GM12878 (cell line): ENCODE data around the gene NTN1. TPM values are rescaled to one million over a fixed set of nuclear protein-coding genes. Genes with fewer than 3 reads are reported as not detected.

ENCODE experiments used
- ATAC-seq: fragments of 200-7000 bp; cut with Tn5 transposase; 3 replicates; pipeline ENCODE4 v1.9.1; 2020; ENCODE audit warnings: mild to moderate bottlenecking, moderate library complexity
- BruUV-seq: library from RNA; stranded (reverse); fragments of 400-500 nt; replicated peaks from 2 replicates; lab custom pipeline; 2021; lab: Mats Ljungman, UMichigan
- CTCF ChIA-PET: fragments of 300-600 bp; sonication (Branson Sonifier 250); formaldehyde crosslinking; extraction: SDS; loops from one replicate; lab custom pipeline; 2021; ENCODE audit warnings: inconsistent platforms; lab: Yijun Ruan, JAX
- POLR2A ChIA-PET: fragments of 350-600 bp; formaldehyde crosslinking; extraction: SDS; loops from one replicate; lab custom pipeline; 2021; ENCODE audit warnings: inconsistent platforms; lab: Charles Lee
- RAD21 ChIA-PET: fragments of 300-600 bp; sonication (Branson Sonifier 250); formaldehyde crosslinking; loops from one replicate; lab custom pipeline; 2023; ENCODE audit warnings: antibody characterized with exemption; ENCODE audit not compliant: unreplicated experiment; lab: Charles Lee
- SMC1A ChIA-PET: fragments of 300-600 bp; sonication (Branson Sonifier 250); formaldehyde crosslinking; loops from one replicate; lab custom pipeline; 2023; ENCODE audit not compliant: unreplicated experiment, uncharacterized antibody; lab: Charles Lee
- DNase-seq: peaks from one replicate; pipeline ENCODE4 v3.0.0-alpha.2; 2011; ENCODE audit warnings: low read depth, low spot score
- FAIRE-seq: peaks from 3 replicates; lab custom pipeline; 2011; peaks lifted over from hg19 to GRCh38; lab: Jason Lieb, UNC
- H2AFZ ChIP-seq: 2 replicates; pipeline ENCODE4 v1.6.0; 2011; ENCODE audit warnings: low read depth, low read length, control low read depth; ENCODE audit not compliant: control insufficient read depth
- H3K27ac ChIP-seq: 2 replicates; pipeline ENCODE4 v1.5.1; 2011; ENCODE audit warnings: control low read depth; ENCODE audit not compliant: control insufficient read depth, insufficient read depth
- H3K27me3 ChIP-seq, 2 experiments: replicated peaks in 1 of 2; 2 replicates each; pipeline versions ENCODE4 v1.6.0 to v1.6.1; 2011; ENCODE audit warnings: low read length in 1 of 2; ENCODE audit not compliant: control insufficient read depth in 2 of 2, insufficient read depth in 2 of 2
- H3K36me3 ChIP-seq, 2 experiments: 2 replicates each; pipeline ENCODE4 v1.5.1; 2011; ENCODE audit warnings: low read length in 1 of 2; ENCODE audit not compliant: control insufficient read depth in 2 of 2, insufficient read depth in 2 of 2
- H3K4me1 ChIP-seq: 2 replicates; pipeline ENCODE4 v1.6.1; 2011; ENCODE audit warnings: mild to moderate bottlenecking, low read length, moderate library complexity, mixed read lengths; ENCODE audit not compliant: control insufficient read depth, insufficient read depth
- H3K4me2 ChIP-seq: 2 replicates; pipeline ENCODE4 v1.6.0; 2011; ENCODE audit warnings: control low read depth; ENCODE audit not compliant: control insufficient read depth, insufficient read depth
- H3K4me3 ChIP-seq: fragments of 200-600 bp; sonication (generic); 2 replicates; pipeline ENCODE4 v1.5.1; 2016
- H3K79me2 ChIP-seq: 2 replicates; pipeline ENCODE4 v1.6.0; 2011; ENCODE audit warnings: low read length; ENCODE audit not compliant: control insufficient read depth, insufficient read depth
- H3K9ac ChIP-seq: 2 replicates; pipeline ENCODE4 v1.8.0; 2011; ENCODE audit warnings: low read length, control low read depth, mixed read lengths; ENCODE audit not compliant: control insufficient read depth, insufficient read depth
- H3K9me3 ChIP-seq: replicated peaks from 3 replicates; pipeline ENCODE4 v1.5.1; 2011; ENCODE audit warnings: mild to moderate bottlenecking, low read length; ENCODE audit not compliant: control insufficient read depth, insufficient read depth
- H4K20me1 ChIP-seq: 2 replicates; pipeline ENCODE4 v1.6.0; 2011; ENCODE audit not compliant: control insufficient read depth, insufficient read depth
- CUX1 ChIP-seq: IDR thresholded peaks from 2 replicates; pipeline ENCODE4 v1.6.1; 2012; ENCODE audit warnings: improper control_type of control experiment, low read depth, low read length; ENCODE audit not compliant: insufficient replicate concordance
- IKZF2 ChIP-seq, 2 experiments: fragments of 450-650 bp; IDR thresholded peaks; 2 replicates each; pipeline ENCODE4 v1.6.1; 2017; ENCODE audit warnings: mild to moderate bottlenecking in 2 of 2, moderate library complexity in 2 of 2
- REST ChIP-seq: IDR thresholded peaks from 2 replicates; pipeline ENCODE4 v1.6.1; 2012; ENCODE audit warnings: mild to moderate bottlenecking, low read depth, low read length
- RFX5 ChIP-seq: IDR thresholded peaks from 2 replicates; pipeline ENCODE4 v1.6.1; 2011; ENCODE audit warnings: low read depth, low read length, improper control_type of control experiment
- SIN3A ChIP-seq: IDR thresholded peaks from 2 replicates; pipeline ENCODE4 v1.6.1; 2012; ENCODE audit warnings: low read depth, low read length, improper control_type of control experiment
- ZNF687 ChIP-seq: fragments of 450-650 bp; IDR thresholded peaks from 2 replicates; pipeline ENCODE4 v1.6.1; 2017; ENCODE audit warnings: mild to moderate bottlenecking, moderate library complexity
- WGBS: methylation state at CpG from one replicate; pipeline ENCODE4 v1.1.6; 2016; ENCODE audit warnings: low lambda C conversion rate; ENCODE audit not compliant: insufficient replicate concordance, insufficient coverage; ENCODE audit errors: missing lambda C conversion rate; 5-methylcytosine and 5-hydroxymethylcytosine counted together
- in situ Hi-C: fragments of 300-500 bp; cut with MboI; formaldehyde crosslinking; loops from 9 replicates; pipeline ENCODE4 v1.14.3; 2018; ENCODE audit warnings: mixed read lengths
- intact Hi-C: fragments of 100-400 bp; cut with micrococcal nuclease; formaldehyde crosslinking; loops from one replicate; pipeline ENCODE4 v1.14.2; 2022; ENCODE audit not compliant: unreplicated experiment
- polyA plus RNA-seq, 11 experiments: library from polyadenylated mRNA; depleted of rRNA in 4 of 11; unstranded in 6 of 11; stranded (reverse) in 5 of 11; fragments of >200 nt; fragmentation: Nextera tagmentation in 4 of 11; fragmentation: Illumina TruSeq in 1 of 11; extraction: Ambion mirVana in 4 of 11; extraction: Trizol in 1 of 11; gene quantifications; 1 replicate in 1 of 11; 2 replicates in 10 of 11; pipeline versions ENCODE4 v1.2.1 to v1.2.3, GENCODE V29; 2011 to 2016; ENCODE audit warnings: inconsistent platforms in 2 of 11, missing spikeins in 2 of 11, low read depth in 1 of 11
- total RNA-seq, 4 experiments: library from RNA; depleted of rRNA in 3 of 4; stranded (reverse); fragments of >200 nt in 3 of 4; fragmentation: Illumina TruSeq in 1 of 4; extraction: Trizol in 1 of 4; gene quantifications; 2 replicates each; pipeline versions ENCODE4 v1.2.1 to v1.2.3, GENCODE V29; 2013 to 2021

NTN1 gene
- total and polyA plus RNA-seq, 10 of the 15 experiments (the other 5 are each of a cell fraction or from before 2014, with no cell fraction given) = 0.02 to 0.89 (median 0.35) TPM

GRCh38 chr17:9229160-9229825 is 208.0 kb downstream of the NTN1 start:
- H3K9me3 ChIP-seq = no peaks in the 10 kb centered on the region; the same call in 2 of the 3 replicates
- POLR2A ChIA-PET = interaction anchor here (0.5 kb wide), 1 partner anchor 217 kb away, joined by 3 read pairs; no protein-coding TSS in a partner anchor
- TF ChIP-seq RFX5 (no peak), IKZF2 (IDR thresholded peaks at IDR 0.05) (no peak), REST (no peak), SIN3A (no peak), CUX1 (no peak), ZNF687 (no peak)
- FAIRE-seq (no peak), ATAC-seq (no peak), DNase-seq (no peak)
- WGBS = 58% methylated on average over 20 of the region's 20 CpGs
- no peak overlapping the region for H3K4me2 ChIP-seq
- SMC1A ChIA-PET = no interaction called here
- H3K4me3 ChIP-seq = no peak overlapping the region
- in situ Hi-C loops = no loop called here
- no peaks in the 10 kb centered on the region for H3K36me3 ChIP-seq
- 0 out of 2 replicates have a peak, but pooled peaks cover 2% of the 10 kb centered on the region for H4K20me1 ChIP-seq
- no peak overlapping the region for H3K27ac ChIP-seq
- peaks cover 0 to 6% of the 10 kb centered on the region in 2 experiments; a peak in 1 of 4 replicates for H3K27me3 ChIP-seq
- peaks cover 4% of the 10 kb centered on the region; the same call in 1 of the 2 replicates for H3K4me1 ChIP-seq
- BruUV-seq = no TSS peak
- no peaks in the 10 kb centered on the region for H3K79me2 ChIP-seq
- CTCF ChIA-PET = no interaction called here
- no peak overlapping the region for H3K9ac ChIP-seq
- RAD21 ChIA-PET = no interaction called here
- intact Hi-C loops = no loop called here
- no peak overlapping the region for H2AFZ ChIP-seq
